ENCODE results near the gene OR56A1. TPM values are rescaled to one million over a fixed set of nuclear protein-coding genes. Genes with fewer than 3 reads are reported as not detected.

The OR56A1 gene
- total and polyA plus RNA-seq, 4 donors = under 0.01 TPM; not detected in 2

- Histone ChIP-seq H3K27ac (ENCODE audit: low read depth in 1 of 2, low read length in 2 of 2) (no peak overlapping the region), H3K9me3 (ENCODE audit: control insufficient read depth in 4 of 4, low read length in 3 of 4) (no peaks in the 10 kb centered on the region), H3K4me3 (ENCODE audit: low read depth in 1 of 3, low read length in 3 of 3) (no peak overlapping the region), H3K36me3 (ENCODE audit: control insufficient read depth in 4 of 4, insufficient read depth in 3 of 4, low read depth in 1 of 4, low read length in 3 of 4) (no peaks in the 10 kb centered on the region), H3K9ac (ENCODE audit: low read depth in 1 of 2, low read length in 2 of 2) (no peak overlapping the region), H3K4me1 (ENCODE audit: control insufficient read depth in 4 of 4, insufficient read depth in 4 of 4, low read length in 3 of 4) (no peaks in the 10 kb centered on the region), H3K27me3 (ENCODE audit: control insufficient read depth in 4 of 4, insufficient read depth in 4 of 4, low read length in 3 of 4) (peaks cover 0 to 13% (median under 1%) of the 10 kb centered on the region in 4 donors)
- DNase-seq (ENCODE audit: low spot score) = no peak
- TF ChIP-seq GABPA (IDR thresholded peaks at IDR 0.05 in 1 of 2, conservative IDR thresholded peaks at IDR 0.05 in 1 of 2) (no peak), FOXA2 (IDR thresholded peaks at IDR 0.05) (no peak), CTCF (IDR thresholded peaks at IDR 0.05; ENCODE audit: low read depth, low read length, missing input control) (no peak), RXRA (IDR thresholded peaks at IDR 0.05) (no peak), JUND (IDR thresholded peaks at IDR 0.05) (no peak), HNF4A (conservative IDR thresholded peaks at IDR 0.05) (no peak), FOXA1 (IDR thresholded peaks at IDR 0.05) (no peak), HNF4G (IDR thresholded peaks at IDR 0.05) (no peak), RAD21 (IDR thresholded peaks at IDR 0.05) (no peak), EGR1 (IDR thresholded peaks at IDR 0.05; ENCODE audit: low read depth in 2 of 2) (no peak), SP1 (IDR thresholded peaks at IDR 0.05) (no peak), ATF3 (IDR thresholded peaks at IDR 0.05) (no peak), TAF1 (conservative IDR thresholded peaks at IDR 0.05) (no peak), MAX (IDR thresholded peaks at IDR 0.05) (no peak), REST (IDR thresholded peaks at IDR 0.05) (no peak), YY1 (IDR thresholded peaks at IDR 0.05) (no peak)
- WGBS = 59% methylated on average over 3 of the region's 3 CpGs
These were observed 21.8 kb upstream of the OR56A1 start for GRCh38 chr11:6052374-6052773.

- no peaks in the 10 kb centered on the region for H3K4me1 ChIP-seq (ENCODE audit: control insufficient read depth in 4 of 4, insufficient read depth in 4 of 4, low read length in 3 of 4)
- no peaks in the 10 kb centered on the region for H3K27me3 ChIP-seq (ENCODE audit: control insufficient read depth in 4 of 4, insufficient read depth in 4 of 4, low read length in 3 of 4)
- TF ChIP-seq HNF4G (IDR thresholded peaks at IDR 0.05) = no peak
- no peak for TF ChIP-seq CTCF (IDR thresholded peaks at IDR 0.05; ENCODE audit: low read depth, low read length, missing input control)
- TF ChIP-seq ATF3 (IDR thresholded peaks at IDR 0.05) = no peak
- TF ChIP-seq TAF1 (conservative IDR thresholded peaks at IDR 0.05) = no peak
- TF ChIP-seq RXRA (IDR thresholded peaks at IDR 0.05) = no peak
- TF ChIP-seq NR2F2 (IDR thresholded peaks at IDR 0.05) = no peak
- TF ChIP-seq HNF4A (conservative IDR thresholded peaks at IDR 0.05) = no peak
- TF ChIP-seq FOXA2 (IDR thresholded peaks at IDR 0.05) = no peak
- no peak for TF ChIP-seq SP1 (IDR thresholded peaks at IDR 0.05)
- TF ChIP-seq JUND (IDR thresholded peaks at IDR 0.05) = no peak
- TF ChIP-seq MAX (IDR thresholded peaks at IDR 0.05) = no peak
- DNase-seq (ENCODE audit: low spot score) = no peak
- H3K4me3 ChIP-seq (ENCODE audit: low read depth in 1 of 3, low read length in 3 of 3) = no peak overlapping the region
- no peaks in the 10 kb centered on the region for H3K36me3 ChIP-seq (ENCODE audit: control insufficient read depth in 4 of 4, insufficient read depth in 3 of 4, low read depth in 1 of 4, low read length in 3 of 4)
- H3K9ac ChIP-seq (ENCODE audit: low read depth in 1 of 2, low read length in 2 of 2) = no peak overlapping the region
- no peak overlapping the region for H3K27ac ChIP-seq (ENCODE audit: low read depth in 1 of 2, low read length in 2 of 2)
- 54% methylated on average over 4 of the region's 4 CpGs for WGBS
- H3K9me3 ChIP-seq (ENCODE audit: control insufficient read depth in 4 of 4, low read length in 3 of 4) = no peaks in the 10 kb centered on the region
These were observed 10.3 kb upstream of the OR56A1 start for GRCh38 chr11:6040874-6041273.

All from liver (tissue), 9 donors.